Ovary (tissue), 9 donors: Measurements from ENCODE around the gene AMPD2. TPM values are rescaled to one million over a fixed set of nuclear protein-coding genes. Genes with fewer than 3 reads are reported as not detected.

Experiments used
- DNase-seq, 5 donors: peaks; one replicate each; pipeline ENCODE4 v3.0.0-alpha.2; 2019 to 2020
- H3K27ac ChIP-seq, 2 donors: fragments of 200-600 bp; one replicate each; pipeline versions ENCODE4 v1.5.1 to v1.8.0; 2019 to 2022
- H3K27me3 ChIP-seq: fragments of 200-600 bp; one replicate; pipeline ENCODE4 v1.8.0; 2022
- H3K36me3 ChIP-seq: fragments of 200-600 bp; sonication (generic); one replicate; pipeline ENCODE4 v1.5.1; 2019
- H3K4me1 ChIP-seq: one replicate; pipeline ENCODE4 v1.8.1; 2013; ENCODE audit warnings: mild to moderate bottlenecking, moderate library complexity; ENCODE audit not compliant: insufficient read depth
- H3K4me3 ChIP-seq: fragments of 200-600 bp; sonication (generic); one replicate; pipeline ENCODE4 v1.5.1; 2017
- H3K9me3 ChIP-seq, 2 donors: fragments of 200-600 bp in 1 of 2; sonication (generic) in 1 of 2; one replicate each; pipeline versions ENCODE4 v1.5.1 to v1.8.1; 2013 to 2019; ENCODE audit warnings: mild to moderate bottlenecking in 1 of 2, moderate library complexity in 1 of 2
- EP300 ChIP-seq: sonication (generic); formaldehyde crosslinking; IDR thresholded peaks from one replicate; pipeline ENCODE4 v1.6.1; 2017; ENCODE audit warnings: antibody characterized with exemption
- POLR2A ChIP-seq: fragments of 450-650 bp; IDR thresholded peaks from one replicate; pipeline ENCODE4 v1.6.1; 2017; ENCODE audit warnings: antibody characterized with exemption, mild to moderate bottlenecking, moderate library complexity
- WGBS, 3 donors: extraction: QIAGEN DNeasy Blood & Tissue Kit in 1 of 3; methylation state at CpG; one replicate each; pipeline versions ENCODE4 v1.1.5 to v1.1.7; 2013 to 2017; 5-methylcytosine and 5-hydroxymethylcytosine counted together
- intact Hi-C, 4 donors: fragments of 100-400 bp; cut with DNase I; formaldehyde crosslinking; loops; one replicate each; pipeline versions ENCODE4 v1.11.0 to v1.15.1; 2022 to 2023
- polyA plus RNA-seq, 2 donors: library from polyadenylated mRNA; stranded (reverse); fragments of 200-250 nt in 1 of 2; fragments of 350-450 nt in 1 of 2; fragmentation: Illumina TruSeq in 1 of 2; extraction: RNeasy Lipid Tissue Mini Kit (QIAGEN cat#74804) in 1 of 2; gene quantifications; one replicate each; pipeline ENCODE4 v1.2.3, GENCODE V29; 2013 to 2014
- total RNA-seq, 7 donors: library from RNA; depleted of rRNA in 2 of 7; stranded (reverse); fragments of >200 nt in 2 of 7; fragmentation: NEBNext Ultra II Directional in 3 of 7; extraction: Animal tissue kit (Norgen Biotek cat#: 25700) in 3 of 7; gene quantifications; one replicate each; pipeline versions ENCODE4 v1.1.0 to v1.2.4, GENCODE V29; 2016 to 2023
- TF ChIP-seq, protein P1 (sequence below), 3 donors: fragments of 450-650 bp in 2 of 3; fragments of 200-600 bp in 1 of 3; IDR thresholded peaks; one replicate each; pipeline versions ENCODE4 v1.5.1 to v1.8.0; 2016 to 2022; ENCODE audit warnings: antibody characterized with exemption in 3 of 3, mild to moderate bottlenecking in 1 of 3
- donor health status: DM: no; HTN: no; CAD: no; lungs with moderate emphysema.
- donor health status: DM: no; HTN: no; CAD: no.
- donor health status: Bipolar disorder and iron deficiency.
- donor health status: DM: yes; HTN: yes; CAD: no.
- donor health status: DM: no; HTN: no; CAD: no.
- donor health status: DM: yes; HTN: yes; CAD: no.

The AMPD2 gene
- total and polyA plus RNA-seq, 9 donors: 19.4 to 86.0 (median 64.2) TPM

DNA sequence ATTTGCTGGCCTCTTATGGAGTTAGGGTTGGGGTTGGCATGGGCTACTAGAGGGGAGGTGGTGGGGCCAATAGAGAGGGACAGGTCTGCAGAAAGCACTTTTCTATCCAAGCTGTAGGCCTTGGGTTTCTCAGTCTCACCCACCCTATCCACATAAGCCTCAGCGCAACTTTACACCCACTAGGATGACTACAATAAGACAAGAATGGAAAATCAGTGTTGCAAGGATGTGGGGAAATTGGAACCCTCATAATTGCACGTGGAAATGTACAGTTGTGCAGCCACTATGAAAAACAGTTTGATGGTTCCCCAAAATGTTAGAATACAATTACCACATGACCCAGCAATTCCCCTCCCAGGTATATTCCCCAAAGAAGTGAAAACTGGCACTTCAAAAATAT, 22.2 kb downstream of the AMPD2 start:
- TF ChIP-seq, protein P1, sequence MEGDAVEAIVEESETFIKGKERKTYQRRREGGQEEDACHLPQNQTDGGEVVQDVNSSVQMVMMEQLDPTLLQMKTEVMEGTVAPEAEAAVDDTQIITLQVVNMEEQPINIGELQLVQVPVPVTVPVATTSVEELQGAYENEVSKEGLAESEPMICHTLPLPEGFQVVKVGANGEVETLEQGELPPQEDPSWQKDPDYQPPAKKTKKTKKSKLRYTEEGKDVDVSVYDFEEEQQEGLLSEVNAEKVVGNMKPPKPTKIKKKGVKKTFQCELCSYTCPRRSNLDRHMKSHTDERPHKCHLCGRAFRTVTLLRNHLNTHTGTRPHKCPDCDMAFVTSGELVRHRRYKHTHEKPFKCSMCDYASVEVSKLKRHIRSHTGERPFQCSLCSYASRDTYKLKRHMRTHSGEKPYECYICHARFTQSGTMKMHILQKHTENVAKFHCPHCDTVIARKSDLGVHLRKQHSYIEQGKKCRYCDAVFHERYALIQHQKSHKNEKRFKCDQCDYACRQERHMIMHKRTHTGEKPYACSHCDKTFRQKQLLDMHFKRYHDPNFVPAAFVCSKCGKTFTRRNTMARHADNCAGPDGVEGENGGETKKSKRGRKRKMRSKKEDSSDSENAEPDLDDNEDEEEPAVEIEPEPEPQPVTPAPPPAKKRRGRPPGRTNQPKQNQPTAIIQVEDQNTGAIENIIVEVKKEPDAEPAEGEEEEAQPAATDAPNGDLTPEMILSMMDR (IDR thresholded peaks at IDR 0.05): no peak
- TF ChIP-seq POLR2A: no peak
- no peak for TF ChIP-seq EP300
- intact Hi-C loops: loop anchor here (2.0 to 10.0 kb wide), 5 partner anchors 95 to 343 kb away; partner anchors contain the start of genes AHCYL1 (in 2 of the 4) and GNAI3 (in 2 of the 4)
- no peaks in the 10 kb centered on the region for H3K9me3 ChIP-seq
- no peak overlapping the region for H3K27ac ChIP-seq
- no peak for DNase-seq
- no peaks in the 10 kb centered on the region for H3K36me3 ChIP-seq
- no peak overlapping the region for H3K4me3 ChIP-seq
- 82 to 85% (median 85%) methylated on average over 2 of the region's 2 CpGs for WGBS, 3 donors
- no peaks in the 10 kb centered on the region for H3K27me3 ChIP-seq
- no peaks in the 10 kb centered on the region for H3K4me1 ChIP-seq

DNA sequence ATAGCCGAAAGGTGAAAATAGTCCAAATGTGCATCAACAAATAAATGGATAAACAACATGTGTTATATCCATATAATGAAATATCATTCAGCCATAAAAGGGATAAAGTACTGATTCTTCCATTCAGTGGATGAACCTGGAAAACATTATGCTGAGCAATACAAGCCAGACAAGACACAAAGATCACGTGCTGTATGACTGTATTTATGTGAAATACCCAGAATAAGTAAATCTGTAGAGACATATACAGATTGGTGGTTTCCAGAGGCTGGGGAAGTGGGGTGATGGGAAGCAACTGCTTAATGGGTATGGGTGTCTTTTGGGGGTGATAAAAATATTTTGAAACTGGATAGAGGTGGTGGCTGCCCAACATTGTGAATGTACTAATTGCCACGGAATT, 23.0 kb downstream of the AMPD2 start:
- TF ChIP-seq EP300 (no peak), POLR2A (no peak)
- TF ChIP-seq, protein P1 (IDR thresholded peaks at IDR 0.05): no peak
- Histone ChIP-seq H3K27me3 (no peaks in the 10 kb centered on the region), H3K4me1 (no peaks in the 10 kb centered on the region), H3K4me3 (no peak overlapping the region), H3K9me3 (no peaks in the 10 kb centered on the region), H3K27ac (no peak overlapping the region), H3K36me3 (no peaks in the 10 kb centered on the region)
- WGBS, 3 donors: 67 to 88% (median 85%) methylated on average over 3 of the region's 3 CpGs
- no peak for DNase-seq
- intact Hi-C loops: loop anchor here (2.0 to 10.0 kb wide), 5 partner anchors 95 to 342 kb away; partner anchors contain the start of genes AHCYL1 (in 2 of the 4) and GNAI3 (in 2 of the 4)

DNA sequence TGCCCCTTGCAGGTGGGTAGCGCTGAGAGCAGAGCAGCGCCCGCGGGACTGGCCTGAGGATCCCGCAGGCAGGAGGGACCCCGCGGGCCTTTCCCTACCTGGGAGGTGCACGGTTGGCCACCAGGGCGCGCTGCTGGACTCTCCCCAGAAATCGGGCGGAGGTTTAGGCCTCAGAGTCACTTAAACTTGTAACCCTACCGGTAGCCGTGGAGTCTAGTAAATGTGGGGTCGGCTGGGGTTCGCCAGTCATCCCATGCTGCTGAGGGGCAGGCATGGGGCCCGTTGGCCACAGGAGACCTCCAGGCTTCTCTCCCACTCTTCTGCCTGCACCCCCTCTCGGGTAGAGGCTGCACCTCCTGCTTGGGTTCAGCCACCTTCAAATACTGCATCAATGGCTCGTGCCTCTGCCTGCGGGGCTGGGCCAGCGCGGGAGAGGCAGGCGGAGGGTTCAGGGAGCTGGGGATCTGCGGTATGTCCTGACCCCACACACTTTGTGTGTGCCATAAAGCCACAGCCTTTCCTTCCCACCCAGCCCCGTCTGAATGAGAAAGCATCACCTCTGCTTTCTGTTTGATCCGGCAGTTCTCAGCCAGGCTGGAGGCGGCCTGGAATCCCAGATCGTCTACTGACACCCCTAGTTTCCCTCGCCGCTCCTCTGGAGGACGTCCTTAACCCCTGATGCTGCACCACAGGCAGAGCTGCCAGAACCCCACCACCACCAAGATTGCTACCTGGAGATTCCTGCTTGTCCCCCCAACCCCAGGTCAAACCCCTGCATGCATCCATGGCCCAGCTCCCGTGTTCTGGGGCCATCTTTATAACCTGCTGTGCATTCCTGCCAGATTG, 24.0 kb downstream of the AMPD2 start:
- Histone ChIP-seq H3K4me1 (no peaks in the 10 kb centered on the region), H3K9me3 (no peaks in the 10 kb centered on the region), H3K27ac (peak overlapping the region in 1 of 2 donors; percentile 35), H3K4me3 (no peak overlapping the region), H3K36me3 (no peaks in the 10 kb centered on the region), H3K27me3 (no peaks in the 10 kb centered on the region)
- 36 to 46% (median 39%) methylated on average over 32 of the region's 32 CpGs for WGBS, 3 donors
- intact Hi-C loops: loop anchor here (2.0 to 10.0 kb wide), 5 partner anchors 96 to 341 kb away; partner anchors contain the start of genes AHCYL1 (in 2 of the 4) and GNAI3 (in 2 of the 4)
- DNase-seq: peak; percentile 75 to 92 (median 88)
- TF ChIP-seq, protein P1 (IDR thresholded peaks at IDR 0.05): peak; percentile 63 to 87 (median 71)
- no peak for TF ChIP-seq POLR2A

DNA sequence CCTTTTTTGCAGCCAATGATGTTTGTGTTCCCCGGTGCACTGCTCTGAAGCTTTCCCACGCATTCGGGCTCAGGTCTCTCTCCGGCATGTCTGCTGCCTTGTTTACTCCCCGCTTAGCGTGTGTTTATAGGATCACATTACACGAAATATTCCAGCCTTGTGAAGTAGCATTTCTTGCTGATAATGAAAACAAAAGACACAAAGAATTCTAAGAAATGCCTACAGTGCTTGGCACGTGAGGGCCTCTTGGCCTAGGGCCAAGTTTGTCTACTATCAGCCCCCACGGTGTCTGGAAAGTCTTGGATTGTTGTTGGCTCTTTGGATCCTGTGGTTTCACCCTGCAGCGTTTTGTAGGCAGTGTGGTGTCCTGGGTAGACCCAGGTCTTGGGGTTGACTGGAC, 25.0 kb downstream of the AMPD2 start:
- intact Hi-C loops: loop anchor here (5.0 to 10.0 kb wide), 4 partner anchors 97 to 340 kb away; partner anchors contain the start of genes AHCYL1 (in 2 of the 4) and GNAI3 (in 2 of the 4)
- no CpG with 5 or more reads among the region's 10 CpGs for WGBS, 3 donors
- no peaks in the 10 kb centered on the region for H3K27me3 ChIP-seq
- DNase-seq: peak in 4 of 5 donors; percentile 24 to 70 (median 34)
- H3K27ac ChIP-seq: no peak overlapping the region
- TF ChIP-seq, protein P1 (IDR thresholded peaks at IDR 0.05): no peak
- TF ChIP-seq POLR2A: no peak
- TF ChIP-seq EP300: no peak
- H3K36me3 ChIP-seq: no peaks in the 10 kb centered on the region
- no peaks in the 10 kb centered on the region for H3K9me3 ChIP-seq
- no peak overlapping the region for H3K4me3 ChIP-seq
- no peaks in the 10 kb centered on the region for H3K4me1 ChIP-seq
